GM18519 (cell line): ENCODE results near the gene HAGHL.

ENCODE experiments used
- ATAC-seq: cut with Tn5 transposase; IDR thresholded peaks from one replicate; pipeline ENCODE4 v1.9.1; 2021; ENCODE audit warnings: mild to moderate bottlenecking, moderate library complexity; ENCODE audit not compliant: unreplicated experiment, low FRiP score

HAGHL gene

GRCh38 chr16:719815-720446 lies 7.0 kb upstream of the HAGHL start:
- ATAC-seq, result no peak

DNA sequence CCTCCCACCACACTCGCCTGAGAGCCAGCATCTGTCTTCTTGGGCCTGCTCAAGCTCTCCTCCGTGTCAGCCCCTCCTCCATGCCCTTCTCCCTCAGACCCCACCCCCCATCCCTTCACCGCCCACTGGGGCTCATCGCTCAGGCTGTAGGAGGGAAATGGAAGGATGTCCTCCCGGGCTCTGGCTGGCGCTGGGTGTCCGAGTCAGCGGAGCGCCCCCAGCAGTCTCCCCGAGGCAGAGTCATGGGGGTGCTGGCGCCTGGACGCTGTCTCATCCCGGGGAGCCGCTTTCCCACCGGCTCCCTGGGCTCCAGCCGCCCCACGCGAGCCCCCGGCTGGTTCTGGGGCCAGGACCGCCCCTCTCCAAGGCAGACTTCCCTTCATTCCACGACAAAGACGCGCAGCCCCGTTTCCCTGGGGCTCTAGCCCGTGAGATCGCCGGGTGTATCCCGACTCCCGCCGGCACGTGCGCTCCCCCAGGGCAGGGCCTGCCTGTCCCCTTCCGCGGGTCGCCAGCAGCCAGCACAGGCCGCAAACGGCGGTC lies 6.4 kb upstream of the HAGHL start:
- ATAC-seq, result no peak

DNA sequence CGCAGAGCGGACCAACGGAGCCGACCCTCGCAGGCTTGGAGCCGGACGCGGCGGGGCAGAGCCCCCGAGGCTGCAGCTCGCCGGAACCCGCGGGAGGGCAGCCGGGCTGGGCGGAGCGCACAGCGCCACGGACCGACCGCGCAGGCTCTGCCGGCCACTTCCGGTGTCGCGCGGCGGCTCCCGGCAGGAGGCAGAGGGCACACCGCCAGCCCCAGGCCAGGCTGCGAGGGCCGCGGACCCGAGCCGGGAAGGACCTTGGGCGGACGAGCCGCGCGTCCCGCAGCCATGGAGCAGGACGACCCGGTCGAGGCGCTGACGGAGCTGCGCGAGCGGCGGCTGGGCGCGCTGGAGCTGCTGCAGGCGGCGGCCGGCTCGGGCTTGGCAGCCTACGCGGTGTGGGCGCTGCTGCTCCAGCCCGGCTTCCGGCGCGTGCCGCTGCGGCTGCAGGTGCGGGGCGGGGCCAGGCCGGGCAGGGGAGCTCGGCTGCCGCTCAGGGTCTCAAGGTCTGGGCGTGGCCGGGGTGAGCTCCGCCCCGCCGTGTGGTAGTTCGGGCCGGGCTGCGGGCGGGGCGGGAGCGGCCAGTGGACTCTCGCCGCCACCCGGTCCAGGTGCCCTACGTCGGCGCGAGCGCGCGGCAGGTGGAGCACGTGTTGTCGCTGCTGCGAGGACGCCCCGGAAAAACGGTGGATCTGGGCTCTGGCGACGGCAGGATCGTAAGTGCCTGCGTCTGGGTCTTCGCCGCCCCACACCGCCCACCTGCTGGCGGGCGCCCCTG lies 5.7 kb upstream of the HAGHL start, which contains the start of gene ANTKMT:
Gene ANTKMT, plus strand, starts transcription at position 157 of the 775 bp plus-strand sequence. Its CDS starts 129 bp downstream, at position 286.
- peak; percentile 46 for ATAC-seq

DNA sequence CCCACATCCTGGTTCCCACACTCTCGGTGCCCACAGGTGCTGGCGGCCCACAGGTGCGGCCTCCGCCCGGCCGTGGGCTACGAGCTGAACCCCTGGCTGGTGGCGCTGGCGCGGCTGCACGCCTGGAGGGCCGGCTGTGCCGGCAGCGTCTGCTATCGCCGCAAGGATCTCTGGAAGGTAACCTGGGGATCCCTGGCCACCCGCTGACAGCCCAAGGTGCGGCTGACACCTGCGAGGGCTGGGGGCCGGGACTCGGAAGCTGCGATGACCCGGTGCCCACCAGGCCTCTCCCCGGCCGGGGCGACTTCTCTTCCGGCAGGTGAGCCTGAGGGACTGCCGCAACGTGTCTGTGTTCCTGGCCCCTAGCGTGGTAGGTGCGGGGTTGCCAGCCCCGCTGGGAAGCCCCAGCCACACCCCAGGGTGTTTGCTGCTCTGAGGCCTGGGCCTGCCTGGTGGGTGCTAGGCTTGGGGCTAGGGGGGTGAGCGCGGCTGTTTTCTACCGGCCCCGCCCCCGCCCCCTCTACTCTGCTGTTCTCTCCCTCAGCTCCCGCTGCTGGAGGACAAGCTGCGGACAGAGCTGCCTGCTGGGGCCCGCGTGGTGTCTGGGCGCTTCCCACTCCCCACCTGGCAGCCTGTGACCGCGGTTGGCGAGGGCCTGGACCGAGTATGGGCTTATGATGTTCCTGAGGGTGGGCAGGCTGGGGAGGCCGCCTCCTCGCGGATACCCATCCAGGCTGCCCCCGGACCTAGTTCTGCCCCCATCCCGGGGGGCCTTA lies 5.0 kb upstream of the HAGHL start:
- ATAC-seq, result no peak

DNA sequence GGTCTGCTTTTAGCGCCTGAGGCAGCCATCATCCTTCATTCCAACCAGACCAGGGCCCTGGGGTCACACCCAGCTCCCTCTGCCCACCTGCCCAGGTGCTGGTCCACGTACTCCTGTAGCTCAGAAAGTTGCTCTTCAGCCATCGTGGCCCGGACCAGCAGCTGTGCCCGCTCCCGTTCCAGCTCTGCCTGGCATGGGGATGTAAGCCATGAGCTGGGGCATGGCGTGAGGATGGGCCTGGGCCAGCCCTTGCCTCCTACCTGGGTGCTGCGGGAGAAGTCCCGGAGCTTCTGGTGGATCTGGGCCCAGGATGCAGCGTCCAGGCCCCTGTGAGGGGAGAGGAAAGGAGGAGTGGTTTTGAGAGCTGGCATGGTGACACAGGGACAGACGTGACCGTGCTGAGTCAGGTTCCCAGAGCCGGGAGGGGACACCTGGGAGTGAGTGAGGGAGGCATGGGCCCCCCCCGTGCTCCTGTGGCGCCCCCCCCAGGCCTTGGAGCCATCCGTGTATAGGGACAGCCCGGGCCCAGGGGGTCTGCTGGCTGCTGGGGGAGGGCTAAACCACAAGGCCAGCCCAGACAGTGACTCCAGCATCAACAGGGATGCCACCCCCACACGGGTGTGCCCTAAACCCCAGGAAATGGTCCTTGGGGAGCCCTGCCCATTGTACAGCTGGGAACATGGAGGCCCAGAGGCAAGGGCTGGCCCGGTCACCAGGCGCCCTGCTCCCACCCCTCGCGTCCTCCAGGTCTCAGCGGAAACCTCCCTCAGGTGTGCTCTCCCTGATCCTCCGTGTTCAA lies 3.9 kb upstream of the HAGHL start:
- no peak for ATAC-seq

DNA sequence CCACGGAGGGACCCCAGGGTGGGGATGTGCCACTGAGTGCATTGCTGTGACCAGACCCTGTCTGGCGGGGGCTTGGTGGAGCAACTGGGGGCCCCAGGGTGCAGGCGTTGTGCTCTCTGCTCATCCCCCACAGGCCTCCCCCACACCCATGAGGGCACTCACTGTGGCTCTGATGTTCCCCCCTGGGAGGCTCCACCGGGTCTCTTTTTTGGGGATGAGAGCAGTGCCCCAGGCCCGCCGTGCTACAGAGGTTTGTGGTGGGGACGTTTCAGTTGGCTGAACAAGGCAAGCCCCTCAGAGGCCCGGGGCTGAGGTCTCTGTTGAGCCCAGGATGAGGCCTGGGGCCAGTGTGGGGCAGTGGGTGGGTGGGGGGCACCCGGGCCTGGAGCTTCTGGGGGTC lies 3.2 kb upstream of the HAGHL start:
- no peak for ATAC-seq

DNA sequence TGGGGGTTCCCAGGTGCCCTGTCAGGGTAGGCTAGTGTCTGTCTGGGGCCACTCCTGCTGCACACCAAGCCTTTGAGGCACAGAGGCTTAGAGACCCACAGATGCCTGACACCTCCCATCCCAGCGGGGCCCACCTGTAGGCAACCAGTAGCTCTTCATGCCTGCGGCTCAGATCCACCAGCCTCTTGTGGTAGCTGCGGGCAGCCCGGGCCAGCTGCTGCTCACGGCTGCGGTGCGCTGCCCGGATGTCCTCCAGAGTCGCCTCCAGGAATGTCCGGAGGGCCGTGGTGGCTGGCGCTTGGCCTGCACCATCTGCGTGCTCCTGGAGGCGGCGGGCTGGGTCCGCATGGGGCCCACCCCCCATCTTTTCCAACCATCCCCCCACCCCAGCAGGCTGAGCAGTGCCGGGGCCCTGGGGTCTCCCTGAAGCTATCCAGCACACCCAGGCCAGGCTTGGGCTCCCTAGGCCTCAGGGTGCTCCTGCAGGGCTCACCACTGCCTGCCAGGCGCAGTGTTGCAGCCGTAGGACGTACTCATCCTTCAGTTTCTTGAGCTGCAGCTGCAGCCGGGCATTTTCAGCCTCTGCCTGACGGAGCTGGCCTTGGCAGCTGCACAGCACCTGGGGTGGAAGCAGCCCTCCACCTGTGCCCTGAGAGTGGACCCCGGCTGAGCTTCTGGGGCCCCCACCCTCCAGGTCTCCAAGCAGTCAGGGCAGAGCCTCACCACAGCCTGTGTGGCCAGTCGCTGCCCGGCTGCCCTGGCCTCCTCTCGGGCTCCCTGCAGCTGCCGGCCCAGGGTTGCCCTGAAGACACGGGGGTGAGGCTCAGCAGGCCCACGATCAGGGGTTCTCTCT lies 2.5 kb upstream of the HAGHL start:
- no peak for ATAC-seq

DNA sequence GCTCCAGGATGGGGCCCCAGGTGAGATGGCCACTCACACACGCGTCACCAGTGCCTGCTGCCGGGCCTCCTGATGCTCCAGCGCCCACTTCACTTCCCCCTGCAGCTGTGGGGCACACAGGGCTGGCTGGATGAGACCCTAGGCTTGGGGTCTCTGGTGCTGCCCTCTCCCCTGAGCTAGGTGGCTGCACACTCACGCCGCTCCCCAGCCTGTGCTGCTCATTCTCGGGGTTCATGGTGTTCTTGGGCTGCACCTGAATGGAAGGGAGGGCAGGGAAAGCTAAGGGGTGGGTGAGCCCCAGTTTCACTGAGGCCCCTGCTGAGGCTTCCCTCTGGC lies 1.9 kb upstream of the HAGHL start:
- ATAC-seq, result no peak

- ATAC-seq, result no peak
Observed at GRCh38 chr16:725463-726187, 1.3 kb upstream of the HAGHL start.

- ATAC-seq, result no peak
Observed at GRCh38 chr16:726188-726437, 793 bp upstream of the HAGHL start.

- ATAC-seq, result no peak
Observed at GRCh38 chr16:727291-727977, 528 bp downstream of the HAGHL start.

DNA sequence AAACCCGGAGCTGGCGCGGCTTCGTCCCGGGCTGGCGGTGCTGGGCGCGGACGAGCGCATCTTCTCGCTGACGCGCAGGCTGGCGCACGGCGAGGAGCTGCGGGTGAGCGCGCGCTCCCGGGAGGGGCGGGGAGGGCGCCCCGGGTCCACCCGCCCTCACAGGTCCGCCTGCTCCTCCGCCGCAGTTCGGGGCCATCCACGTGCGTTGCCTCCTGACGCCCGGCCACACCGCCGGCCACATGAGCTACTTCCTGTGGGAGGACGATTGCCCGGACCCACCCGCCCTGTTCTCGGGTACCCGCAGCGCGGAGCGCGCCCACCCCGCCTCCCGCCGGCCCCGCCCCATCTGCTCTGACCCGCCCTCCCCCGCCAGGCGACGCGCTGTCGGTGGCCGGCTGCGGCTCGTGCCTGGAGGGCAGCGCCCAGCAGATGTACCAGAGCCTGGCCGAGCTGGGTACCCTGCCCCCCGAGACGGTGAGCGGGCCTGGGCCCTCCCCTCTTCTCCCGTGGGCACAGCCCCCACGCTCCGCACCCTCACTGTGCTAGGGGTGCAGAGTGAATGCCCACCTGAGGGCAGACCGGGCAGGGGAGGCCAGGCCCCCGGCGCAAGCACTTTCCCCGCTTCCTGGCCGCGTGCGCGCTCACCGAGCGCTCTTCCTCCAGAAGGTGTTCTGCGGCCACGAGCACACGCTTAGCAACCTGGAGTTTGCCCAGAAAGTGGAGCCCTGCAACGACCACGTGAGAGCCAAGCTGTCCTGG lies 1.4 kb downstream of the HAGHL start:
- no peak for ATAC-seq

GRCh38 chr16:728890-729744 lies 2.2 kb downstream of the HAGHL start:
- ATAC-seq, result no peak

DNA sequence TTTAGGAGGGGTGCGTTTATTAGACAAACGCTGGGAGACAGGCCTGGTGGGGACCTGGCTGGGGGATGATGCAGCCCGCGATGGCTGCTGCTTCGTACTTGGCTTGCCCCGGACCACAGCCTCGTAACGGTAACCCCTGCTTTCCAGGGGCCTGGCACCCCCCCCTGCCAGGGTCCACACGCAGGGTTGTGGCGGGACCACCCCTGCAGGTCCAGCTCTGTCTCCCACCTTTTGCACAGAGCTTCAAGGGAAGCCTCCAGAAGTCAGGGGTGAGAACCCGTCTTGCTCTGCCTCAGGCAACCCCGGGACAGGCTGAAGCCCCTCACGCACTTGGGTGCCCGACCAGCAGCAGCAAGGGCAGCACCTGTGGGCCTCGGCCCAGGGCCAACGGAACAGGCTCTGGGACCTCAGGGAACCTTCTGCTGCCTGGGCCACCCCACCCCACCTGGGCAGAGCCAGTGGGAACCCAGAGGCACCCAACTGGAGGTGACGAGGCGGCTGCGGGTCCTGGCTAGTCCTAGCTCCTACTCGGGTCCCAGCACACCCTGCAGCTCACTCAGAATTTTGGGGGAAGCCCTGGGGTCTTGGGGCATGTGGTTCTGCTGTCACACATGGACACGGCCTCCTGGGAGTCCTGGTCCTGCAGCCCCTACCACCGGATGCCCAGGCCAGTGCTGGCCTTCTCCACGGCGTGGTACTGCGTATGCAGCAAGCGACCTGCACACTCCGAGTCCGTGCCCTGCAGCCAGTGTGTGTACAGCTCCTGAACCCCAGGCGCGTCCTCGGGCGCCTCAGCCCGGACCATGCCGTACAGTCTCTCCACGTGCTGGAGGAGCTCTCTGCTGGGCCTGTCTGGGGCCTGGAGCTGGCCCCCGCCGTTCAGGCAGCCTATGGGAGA lies 3.1 kb downstream of the HAGHL start:
- no peak for ATAC-seq

GRCh38 chr16:730666-731509 lies 4.0 kb downstream of the HAGHL start:
- ATAC-seq, result no peak
